EL (cell line): ENCODE measurements around the gene SYT7.

ENCODE experiments used
- DNase-seq: peaks from one replicate; pipeline ENCODE4 v3.0.0-alpha.2; 2016

Gene SYT7

GRCh38 chr11:61579676-61580270, 1.1 kb downstream of the SYT7 start:
- no peak for DNase-seq

GRCh38 chr11:61578819-61579675, 1.8 kb downstream of the SYT7 start:
- no peak for DNase-seq

- DNase-seq = no peak
Measured at GRCh38 chr11:61577383-61578118, 3.3 kb downstream of the SYT7 start.

- no peak for DNase-seq
Measured at GRCh38 chr11:61575886-61576861, 4.7 kb downstream of the SYT7 start.

GRCh38 chr11:61574611-61575010, 6.3 kb downstream of the SYT7 start:
- no peak for DNase-seq

- DNase-seq = no peak
Measured at GRCh38 chr11:61572913-61573312, 8.0 kb downstream of the SYT7 start.

- no peak for DNase-seq
Measured at GRCh38 chr11:61571869-61572268, 9.0 kb downstream of the SYT7 start.

- DNase-seq = no peak
Measured at GRCh38 chr11:61571337-61571736, 9.5 kb downstream of the SYT7 start.

GRCh38 chr11:61569701-61570100, 11.2 kb downstream of the SYT7 start:
- no peak for DNase-seq

- DNase-seq = no peak
Measured at GRCh38 chr11:61569018-61569417, 11.9 kb downstream of the SYT7 start.

- DNase-seq = peak; percentile 64
Measured at GRCh38 chr11:61567286-61568061, 13.4 kb downstream of the SYT7 start.

GRCh38 chr11:61564936-61565696, 15.8 kb downstream of the SYT7 start:
- no peak for DNase-seq

- DNase-seq = no peak
Measured at GRCh38 chr11:61560751-61561150, 20.1 kb downstream of the SYT7 start.

- no peak for DNase-seq
Measured at GRCh38 chr11:61556621-61557020, 24.3 kb downstream of the SYT7 start.

GRCh38 chr11:61555978-61556377, 24.9 kb downstream of the SYT7 start:
- DNase-seq = no peak

- DNase-seq = no peak
Measured at GRCh38 chr11:61555051-61555969, 25.6 kb downstream of the SYT7 start.

GRCh38 chr11:61554172-61554988, 26.5 kb downstream of the SYT7 start:
- DNase-seq = no peak

- no peak for DNase-seq
Measured at GRCh38 chr11:61553373-61554171, 27.3 kb downstream of the SYT7 start.
